SH-SY5Y (cell line): ENCODE measurements around the gene RHEBL1.

ENCODE experiments used
- GATA2 ChIP-seq: IDR thresholded peaks from 2 replicates; pipeline ENCODE4 v1.6.1; 2011; ENCODE audit warnings: mild to moderate bottlenecking, low read depth, low read length
- GATA3 ChIP-seq: IDR thresholded peaks from 2 replicates; pipeline ENCODE4 v1.6.1; 2011; ENCODE audit warnings: low read depth, mild to moderate bottlenecking, low read length, moderate library complexity

DNA sequence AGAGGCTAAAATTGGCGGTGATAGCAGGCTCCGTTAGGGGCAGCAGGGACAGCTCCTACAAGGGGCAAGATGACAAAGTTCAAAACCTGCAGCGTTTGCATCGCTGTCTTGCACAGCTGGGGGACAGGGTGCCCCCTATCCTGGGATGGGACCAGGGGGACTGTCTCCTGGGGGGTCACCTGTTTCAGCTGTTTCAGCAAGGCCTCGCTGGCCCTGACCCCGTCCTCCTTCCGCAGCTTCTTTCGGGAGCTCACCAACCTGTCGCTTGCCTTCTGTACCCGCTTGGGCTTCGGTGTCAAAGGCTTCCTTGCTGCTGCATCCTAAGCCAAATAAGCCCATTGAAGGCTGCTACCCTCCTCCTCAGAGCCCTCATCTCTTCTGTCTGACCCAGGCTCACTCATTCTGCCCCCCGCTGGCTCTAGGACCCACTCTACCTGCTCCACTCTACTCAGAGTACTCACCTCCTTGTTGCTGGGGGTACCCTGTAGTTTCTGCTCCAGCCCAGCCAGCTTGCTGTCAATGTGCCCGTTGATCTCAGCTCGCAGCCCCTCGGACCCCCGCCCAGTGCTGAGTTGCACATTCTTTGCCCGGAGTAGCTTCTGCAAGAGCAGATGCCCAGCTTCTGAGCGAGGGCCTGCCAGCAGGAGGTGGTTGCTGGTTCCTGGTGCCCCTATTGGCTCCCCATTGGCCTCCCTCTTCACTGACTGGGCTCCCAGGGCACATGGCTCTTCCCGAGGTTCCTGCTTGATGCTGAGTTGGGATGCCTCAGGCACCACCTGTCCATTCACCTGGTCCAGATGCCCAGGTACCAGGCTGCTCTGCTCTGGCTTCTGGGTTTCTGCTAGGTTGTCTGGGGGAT is 38.8 kb downstream of the RHEBL1 start:
- TF ChIP-seq GATA2 (no peak), GATA3 (no peak)
